HG03103 (cell line): ENCODE data around the gene TSPAN32.

Source experiments
- ATAC-seq: cut with Tn5 transposase; IDR thresholded peaks from one replicate; pipeline ENCODE4 v1.9.1; 2021; ENCODE audit warnings: low read depth; ENCODE audit not compliant: unreplicated experiment

TSPAN32 gene

DNA sequence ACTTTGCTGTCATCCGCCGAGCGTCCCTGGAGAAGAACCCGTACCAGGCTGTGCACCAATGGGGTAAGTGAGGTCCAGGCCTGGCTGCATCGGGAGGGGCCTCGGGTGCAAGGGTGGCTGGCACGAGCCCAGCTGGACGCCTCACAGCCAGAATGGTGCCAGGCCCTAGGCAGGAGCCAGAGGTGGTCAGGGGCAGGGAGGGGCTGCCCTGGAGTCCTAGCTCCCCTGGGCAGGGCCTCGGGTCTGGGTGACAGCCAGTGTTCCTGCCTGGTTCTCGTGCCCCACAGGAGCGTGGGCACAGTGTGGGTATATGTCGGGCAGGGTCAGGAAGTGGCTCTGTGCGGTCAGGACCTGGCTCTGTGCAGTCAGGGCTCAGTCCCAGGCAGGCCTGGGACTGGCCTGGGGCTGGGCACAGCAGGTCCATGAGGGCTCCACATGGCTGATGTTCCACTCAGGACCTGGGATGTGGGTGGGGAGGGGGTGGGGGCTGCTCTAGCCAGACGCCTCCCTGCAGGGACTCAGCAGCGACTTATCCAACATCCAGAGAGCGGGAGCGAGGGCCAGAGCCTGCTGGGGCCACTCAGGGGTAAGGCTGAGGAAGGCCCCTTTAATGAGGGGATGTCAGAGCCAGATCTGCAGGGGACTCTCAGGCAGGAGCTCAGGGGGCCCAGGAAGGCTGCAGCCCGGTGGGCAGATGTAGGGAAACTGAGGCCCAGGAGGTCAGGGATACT, 1.2 kb downstream of the TSPAN32 start:
- no peak for ATAC-seq

DNA sequence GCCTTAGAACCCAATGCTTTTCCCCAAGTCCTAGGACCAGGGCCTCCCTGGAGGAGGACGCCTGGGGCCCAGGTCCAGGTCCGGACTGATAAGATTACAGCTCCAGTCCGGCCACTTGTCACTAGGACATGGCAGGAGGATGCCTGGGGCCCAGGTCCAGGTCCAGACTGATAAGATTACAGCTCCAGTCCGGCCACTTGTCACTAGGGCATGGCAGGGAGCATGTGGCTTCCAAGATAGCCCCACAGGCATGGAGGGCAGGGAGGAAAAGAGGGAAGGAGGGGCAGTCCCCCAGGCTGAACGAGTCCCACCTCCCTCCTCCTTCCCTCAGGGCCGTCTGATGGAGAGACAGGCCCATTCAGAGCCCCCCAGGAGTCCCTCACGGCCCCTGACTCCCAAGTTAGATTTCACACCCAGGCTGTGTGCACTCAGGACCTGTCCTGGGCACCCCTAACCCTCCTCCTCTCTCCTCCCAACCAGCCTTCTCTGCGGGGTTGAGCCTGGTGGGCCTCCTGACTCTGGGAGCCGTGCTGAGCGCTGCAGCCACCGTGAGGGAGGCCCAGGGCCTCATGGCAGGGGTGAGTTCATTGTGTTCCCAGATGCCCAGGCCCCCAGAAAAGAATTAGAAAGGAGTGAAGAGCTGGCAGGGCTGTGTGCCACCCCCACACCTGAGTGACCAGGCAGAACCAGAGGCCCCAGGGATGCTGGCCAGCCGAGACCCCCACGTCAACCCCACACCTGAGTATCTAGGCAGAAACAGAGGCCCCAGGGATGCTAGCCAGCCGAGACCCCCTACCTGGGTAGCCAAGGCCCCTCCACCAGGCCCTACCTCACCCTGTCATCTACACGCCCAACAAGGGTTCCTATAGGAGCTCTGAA, 2.1 kb downstream of the TSPAN32 start:
- no peak for ATAC-seq

DNA sequence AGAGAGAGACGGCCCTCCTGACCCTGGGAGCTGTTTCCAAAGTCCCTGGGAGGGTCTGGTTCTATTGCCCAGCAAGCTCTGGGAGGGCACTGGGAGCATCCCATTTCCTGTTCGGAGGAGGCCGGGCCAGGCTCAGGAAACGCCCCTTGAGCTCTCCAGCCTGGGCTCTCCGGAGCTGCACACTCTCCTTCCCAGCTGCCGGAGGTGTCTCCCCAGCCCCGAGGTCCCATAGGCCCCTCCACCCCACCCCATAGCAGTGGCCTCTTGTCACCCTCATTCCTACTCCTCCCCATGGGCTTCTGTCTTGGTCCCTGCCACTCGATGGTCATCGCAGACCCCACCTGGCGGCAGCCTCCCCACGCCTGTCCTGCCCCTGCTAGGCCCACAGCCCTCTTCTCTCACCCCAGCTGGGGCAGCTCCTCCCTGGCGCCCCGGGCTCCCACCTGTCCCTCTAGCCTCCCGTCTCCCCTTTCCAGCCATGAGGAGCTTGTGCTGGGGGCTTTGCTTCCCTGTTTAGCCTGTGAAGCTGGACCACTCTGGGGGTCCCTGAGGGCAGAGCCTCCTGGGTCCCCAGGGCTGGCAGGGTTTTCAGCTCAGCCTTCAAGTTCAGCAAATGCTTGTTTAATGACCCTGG, 2.8 kb downstream of the TSPAN32 start:
- ATAC-seq, result no peak

DNA sequence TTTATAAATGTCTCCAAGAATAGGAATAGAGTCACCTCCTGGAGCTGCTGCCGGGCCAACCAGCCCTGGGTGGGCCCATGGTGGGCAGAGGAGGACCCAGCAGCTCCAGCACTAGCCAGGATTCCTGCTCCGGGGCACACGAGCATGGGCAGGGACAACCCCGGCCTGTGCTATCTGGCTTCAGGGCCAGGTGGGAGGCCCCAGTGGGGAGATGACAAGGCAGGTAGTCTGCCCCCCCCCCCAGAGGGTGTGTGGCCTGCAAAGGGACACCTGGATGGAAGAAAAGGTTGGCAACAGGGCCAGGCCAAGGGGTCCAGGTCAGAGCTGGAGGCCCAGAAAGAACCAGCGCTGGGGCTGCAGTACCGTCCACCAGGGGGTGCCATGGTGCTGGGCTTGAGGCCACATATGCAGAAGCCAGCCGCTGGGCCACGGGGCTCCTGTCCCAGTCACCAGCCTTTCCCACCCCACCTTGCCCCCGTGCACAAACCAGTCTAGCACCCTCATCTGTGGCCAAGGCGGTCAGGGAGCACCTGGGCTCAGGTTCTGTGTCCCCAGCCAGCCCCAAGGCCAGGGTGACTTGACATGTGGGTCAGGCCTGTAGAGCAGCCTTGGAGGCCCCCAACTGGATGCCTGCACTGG, 3.4 kb downstream of the TSPAN32 start:
- ATAC-seq, result no peak

DNA sequence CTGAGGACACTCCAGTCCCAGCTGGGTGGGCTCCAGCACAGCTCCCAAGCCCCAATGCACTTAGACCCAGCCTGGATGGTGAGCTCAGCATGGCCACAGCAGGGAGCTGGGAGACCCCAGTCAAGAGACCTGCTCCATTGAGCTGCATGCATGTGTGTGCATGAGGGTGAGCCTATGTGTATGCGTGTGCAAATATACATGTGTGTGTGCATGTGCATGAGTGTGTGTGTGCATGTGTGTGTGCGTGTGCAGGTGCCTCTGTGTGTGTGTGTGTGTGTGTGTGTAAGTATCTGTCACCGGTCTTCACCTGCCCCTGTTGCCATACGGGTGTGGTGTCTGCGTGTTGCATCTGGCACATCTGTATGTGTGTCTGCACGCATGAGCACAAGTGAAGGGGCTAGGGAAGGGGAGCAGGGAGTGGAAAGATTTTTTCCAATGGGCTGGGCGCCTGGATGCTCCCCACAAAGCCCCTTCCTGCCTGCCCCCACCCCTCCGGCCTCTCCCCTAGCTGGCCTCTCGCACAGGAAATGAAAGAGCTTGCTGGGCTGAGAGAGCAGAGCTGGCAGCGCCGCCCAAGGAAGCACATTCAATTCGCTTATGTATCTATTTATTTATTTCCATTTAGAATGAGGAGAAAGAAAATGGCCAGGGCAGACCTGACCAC, 4.1 kb downstream of the TSPAN32 start:
- ATAC-seq, result no peak

DNA sequence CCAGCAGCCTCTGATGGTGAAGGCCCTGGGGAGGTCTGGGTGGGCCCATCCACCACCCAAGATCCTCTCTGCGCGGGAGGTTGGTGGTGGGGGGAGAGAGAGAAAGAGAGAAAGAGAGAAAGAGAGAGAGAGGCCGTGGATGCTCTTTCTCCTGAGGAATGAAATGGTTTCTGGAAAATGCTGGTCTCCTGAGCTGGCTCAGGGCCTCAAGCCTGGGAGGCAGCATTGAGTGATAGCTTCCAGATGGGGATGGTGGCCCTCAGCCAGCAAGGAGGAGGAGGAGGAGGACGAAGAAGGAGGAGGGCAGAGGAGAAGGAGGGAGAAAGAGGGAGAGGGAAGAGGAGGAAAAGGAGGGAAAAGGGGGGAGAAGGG, 4.6 kb downstream of the TSPAN32 start:
- ATAC-seq, result no peak

DNA sequence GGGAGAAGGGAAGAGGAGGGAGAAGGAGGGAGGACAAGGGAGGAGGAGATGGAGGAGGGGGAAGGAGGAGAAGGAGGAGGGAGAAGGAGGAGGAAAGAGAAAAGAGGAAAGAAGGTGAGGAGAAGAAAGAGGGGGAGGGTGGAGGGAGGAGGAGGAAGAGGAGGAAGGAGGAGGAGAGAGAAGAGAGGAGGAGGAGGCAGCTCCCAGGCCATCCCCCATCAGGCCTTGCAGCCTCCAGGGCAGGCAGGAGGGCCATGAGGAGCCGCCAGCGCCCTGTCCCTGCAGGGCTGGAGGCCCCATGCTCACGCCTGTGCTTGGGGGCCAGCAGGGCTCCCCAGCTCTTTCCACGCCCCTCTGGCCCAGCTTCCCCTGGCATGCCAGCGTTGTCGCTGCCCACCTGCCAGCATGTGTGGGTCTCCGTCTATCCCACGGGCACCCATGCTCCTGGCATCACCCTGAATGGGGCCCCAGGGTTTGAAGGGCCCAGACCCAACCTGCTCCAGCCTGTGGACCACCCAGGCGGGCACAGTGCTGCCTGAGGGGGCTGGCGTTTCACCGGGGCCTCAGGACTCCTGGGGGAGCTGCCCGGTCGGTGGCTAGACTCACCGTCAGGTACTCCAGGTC, 5.2 kb downstream of the TSPAN32 start:
- no peak for ATAC-seq

DNA sequence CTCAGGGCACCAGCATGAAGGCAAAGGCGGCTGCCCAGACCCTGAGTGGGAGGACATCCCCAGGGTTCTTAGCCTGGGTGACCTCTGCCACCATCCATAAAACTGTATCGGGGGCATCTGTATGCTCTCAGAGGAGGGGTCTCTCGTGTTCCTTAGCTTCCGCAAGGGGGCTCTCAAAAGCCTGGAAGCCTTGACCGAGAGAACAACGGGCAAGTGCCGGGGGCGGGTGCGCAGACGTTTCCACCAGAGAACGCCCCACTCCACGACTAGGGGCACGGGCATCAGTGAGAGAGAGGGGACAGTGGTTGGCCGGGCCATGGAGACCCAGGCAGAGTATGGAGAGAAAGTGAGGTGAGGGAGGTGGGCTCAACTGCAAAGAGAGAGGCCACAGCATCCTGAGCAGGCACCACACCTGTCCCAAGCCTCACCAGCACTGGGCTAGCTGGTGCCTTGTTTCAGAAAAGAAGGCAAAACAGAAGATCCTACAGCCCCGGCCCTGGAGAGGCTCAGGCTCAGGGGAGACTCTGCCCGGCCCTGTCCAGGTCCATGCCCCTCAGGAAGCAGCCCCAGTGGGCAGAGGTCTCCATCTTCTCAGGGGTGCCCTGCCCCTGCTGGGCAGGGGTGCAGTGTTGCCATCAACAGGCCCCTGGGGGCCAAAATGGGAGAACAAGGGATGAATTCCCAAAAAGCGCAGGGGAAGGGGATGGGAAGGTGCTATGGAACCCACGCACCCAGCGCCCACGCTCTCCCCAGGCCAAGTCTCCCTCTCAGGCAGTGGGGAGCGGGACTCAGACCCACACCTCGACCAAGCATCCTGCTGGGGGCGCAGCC, 5.9 kb downstream of the TSPAN32 start:
- no peak for ATAC-seq

DNA sequence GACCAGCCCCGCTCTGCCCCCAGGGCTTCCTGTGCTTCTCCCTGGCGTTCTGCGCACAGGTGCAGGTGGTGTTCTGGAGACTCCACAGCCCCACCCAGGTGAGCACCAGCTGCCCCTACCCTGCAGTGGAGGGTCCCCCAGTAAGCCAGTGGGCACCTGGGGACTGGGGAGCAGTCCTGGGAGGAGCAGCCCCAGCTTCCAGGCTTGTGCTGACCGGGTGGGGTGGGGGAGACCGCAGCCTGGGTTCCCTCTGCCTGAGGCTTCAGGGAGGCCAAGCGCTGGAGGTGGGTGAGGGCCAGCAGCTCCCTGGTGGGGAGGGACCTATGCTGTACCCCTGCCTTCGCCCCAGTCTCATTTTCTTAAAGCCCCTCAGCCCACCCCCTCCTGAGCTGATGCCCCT, 6.9 kb downstream of the TSPAN32 start:
- no peak for ATAC-seq

DNA sequence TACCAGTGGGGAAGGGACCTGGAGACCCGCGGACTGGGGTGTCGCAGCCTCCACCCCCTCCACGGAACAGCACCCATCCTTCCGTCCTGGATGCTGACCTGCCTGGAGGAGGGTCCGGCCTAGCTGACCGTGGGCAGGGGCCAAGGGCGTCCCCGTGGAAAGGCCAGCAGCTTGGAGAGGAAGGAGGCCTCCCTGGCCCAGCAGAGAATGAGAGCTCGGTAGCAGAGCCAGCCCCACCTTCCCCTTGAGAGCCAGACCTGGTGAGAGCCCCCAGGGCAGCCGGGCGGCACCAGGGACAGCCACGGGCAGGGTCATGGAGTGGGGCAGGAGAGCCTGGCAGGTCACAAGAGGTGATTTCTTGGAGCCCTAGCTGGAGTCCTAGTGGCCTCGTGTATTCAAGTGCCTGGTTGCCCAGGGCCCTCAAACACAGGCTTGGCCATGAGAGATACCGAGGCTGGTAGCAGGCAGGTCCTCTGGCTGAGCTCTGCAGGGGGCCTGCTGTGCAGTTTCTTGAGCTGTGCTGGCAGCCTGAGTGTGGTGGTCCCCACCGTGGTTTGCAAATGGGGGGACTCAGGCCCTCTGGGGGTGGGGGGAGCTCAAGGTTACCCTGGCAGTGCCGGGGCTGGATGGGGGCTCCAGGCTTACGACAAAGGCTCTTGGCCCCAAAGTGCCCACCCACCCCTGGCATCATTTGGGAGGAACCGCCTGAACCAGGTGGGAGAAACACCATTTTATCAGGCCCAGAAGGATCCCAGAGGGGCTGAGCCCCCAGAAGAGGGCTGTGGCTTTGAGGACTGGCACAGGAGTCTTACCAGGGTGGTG, 7.6 kb downstream of the TSPAN32 start:
- no peak for ATAC-seq

DNA sequence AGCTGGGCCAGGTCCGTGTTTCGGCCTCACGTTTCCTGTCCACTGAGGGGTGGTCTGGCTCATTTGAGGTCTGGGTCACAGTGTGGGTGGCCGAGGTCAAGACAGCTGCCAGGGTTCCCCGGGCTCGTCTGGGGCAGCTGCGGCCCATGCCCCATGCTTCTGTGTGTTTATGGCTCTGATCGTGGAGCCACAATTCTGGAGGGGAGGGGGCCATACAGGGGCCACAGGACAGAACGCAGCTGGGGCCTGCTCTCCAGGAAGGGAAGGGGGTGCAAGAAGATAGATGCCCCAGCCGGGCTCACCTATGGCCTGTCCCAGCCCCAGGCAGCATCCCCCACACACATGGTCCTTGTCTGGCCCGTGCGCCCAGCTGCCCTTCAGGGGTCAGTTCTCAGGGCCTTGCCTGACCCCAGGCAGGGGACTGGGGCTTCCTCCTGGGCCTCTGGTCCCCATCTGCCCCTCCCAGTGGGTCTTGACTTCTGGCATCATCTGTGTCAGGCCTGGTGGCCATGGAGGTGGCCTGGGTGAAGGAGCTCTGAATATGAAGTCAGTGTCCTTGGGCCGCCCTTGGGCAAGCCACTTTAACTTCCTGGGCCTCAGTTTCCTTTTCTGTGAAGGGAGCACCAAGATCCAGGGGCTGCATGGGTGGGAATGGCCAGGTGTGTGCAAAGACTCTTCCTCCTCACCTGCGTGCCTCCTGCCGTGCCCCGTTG, 8.4 kb downstream of the TSPAN32 start:
- no peak for ATAC-seq

DNA sequence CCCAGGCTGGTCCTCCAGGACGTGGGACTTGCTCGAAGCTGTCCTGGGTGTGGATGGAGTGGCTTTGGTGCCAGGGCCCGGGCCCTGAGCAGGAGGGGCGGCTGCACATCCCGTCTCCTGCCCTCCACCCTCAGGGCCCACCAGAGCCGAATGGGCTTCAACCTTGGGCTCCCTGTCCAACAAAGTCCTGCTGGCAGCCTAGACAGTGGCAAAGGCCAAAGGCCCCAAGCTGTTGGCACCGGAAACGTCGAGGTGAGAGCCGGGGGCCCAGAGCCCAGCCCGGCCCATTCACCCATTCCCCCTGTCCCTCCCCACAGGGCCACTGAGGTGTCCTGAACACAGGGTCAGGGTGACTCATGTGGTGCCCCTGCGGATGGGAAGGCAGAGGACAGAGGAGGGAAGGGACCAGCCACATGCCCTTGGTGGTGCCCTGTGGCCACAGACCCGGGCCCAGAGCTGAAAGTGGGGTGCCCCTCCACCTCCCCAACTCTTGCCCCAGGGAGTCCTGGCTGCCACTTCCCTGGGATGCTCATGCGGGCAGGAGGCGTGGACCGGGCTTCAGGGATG, 9.1 kb downstream of the TSPAN32 start:
- ATAC-seq, result no peak

DNA sequence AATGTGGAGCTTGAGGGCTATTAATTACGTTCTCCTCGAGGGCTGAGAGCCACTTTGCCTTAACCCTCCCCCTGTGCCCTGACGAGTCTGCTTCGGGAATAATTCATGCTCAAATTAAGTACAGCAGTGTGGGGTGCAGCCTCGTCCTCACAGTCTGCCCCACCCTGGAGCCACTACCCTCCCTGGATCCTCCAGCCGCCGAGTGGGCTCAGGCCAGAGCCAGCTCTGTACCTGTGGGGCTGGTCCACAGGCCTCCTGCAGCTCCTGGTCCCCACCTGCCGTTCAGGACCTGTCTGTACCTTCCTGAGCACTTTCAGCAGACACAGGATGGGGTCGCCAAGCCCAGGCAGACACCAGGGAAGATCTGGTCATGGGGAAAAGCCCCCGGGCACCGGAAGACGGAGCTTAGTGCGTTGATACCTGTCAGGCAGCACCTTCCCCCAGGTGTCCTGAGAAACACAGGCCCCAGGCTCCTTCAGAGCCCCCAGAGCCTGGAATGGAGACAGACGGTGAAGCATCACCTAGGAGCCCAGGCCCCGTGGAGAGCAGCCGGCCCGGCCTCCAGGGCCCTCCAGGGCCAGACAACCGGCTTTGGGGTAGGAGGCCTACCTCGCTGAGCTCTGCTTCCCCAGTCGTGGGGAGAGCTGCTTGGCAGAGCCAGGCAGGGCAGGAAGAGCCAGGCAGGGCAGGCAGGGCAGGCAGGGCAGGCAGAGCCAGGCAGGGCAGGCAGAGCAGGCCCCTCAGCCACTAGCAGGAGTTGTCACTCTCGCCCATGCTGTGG, 9.7 kb downstream of the TSPAN32 start:
- ATAC-seq, result no peak

DNA sequence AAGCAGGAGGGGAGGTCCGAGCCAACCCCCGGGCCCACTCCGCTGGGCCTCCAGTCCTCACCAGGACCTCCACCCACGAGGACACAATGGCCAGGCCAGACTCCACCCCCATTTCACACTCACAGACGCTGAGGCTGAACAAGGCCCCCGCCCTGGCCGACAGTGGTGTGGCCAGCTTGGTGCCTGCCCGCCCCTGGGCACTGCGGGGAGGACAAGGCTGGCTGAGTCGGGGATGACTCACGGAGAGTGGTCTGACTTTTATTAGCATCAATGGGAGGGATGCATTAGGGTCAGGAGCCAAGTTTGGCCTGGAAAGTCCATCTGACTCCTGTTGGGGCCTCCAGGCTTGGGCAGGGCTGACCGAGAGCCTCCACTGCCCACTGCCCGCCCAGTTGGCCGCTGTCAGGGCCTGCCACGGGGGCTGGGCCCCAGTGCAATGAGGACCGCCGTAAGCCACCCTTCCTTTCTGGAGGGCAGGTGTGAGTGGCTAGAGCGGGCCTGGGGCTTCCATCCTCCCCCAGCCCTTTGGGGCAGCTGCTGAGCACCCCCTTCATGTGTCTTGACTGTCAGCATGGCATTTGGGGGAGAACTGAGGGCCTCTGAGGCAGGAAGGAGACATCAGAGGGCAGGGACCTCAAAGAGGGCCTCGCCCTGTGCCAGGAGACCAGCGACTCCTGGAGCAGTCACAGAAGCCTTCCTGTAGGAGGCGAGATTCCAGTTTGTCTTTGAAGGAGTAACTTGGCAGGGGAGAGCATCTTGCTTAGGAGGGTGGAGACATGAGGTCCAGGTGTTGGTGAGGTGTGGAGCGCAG, 10.6 kb downstream of the TSPAN32 start:
- no peak for ATAC-seq

DNA sequence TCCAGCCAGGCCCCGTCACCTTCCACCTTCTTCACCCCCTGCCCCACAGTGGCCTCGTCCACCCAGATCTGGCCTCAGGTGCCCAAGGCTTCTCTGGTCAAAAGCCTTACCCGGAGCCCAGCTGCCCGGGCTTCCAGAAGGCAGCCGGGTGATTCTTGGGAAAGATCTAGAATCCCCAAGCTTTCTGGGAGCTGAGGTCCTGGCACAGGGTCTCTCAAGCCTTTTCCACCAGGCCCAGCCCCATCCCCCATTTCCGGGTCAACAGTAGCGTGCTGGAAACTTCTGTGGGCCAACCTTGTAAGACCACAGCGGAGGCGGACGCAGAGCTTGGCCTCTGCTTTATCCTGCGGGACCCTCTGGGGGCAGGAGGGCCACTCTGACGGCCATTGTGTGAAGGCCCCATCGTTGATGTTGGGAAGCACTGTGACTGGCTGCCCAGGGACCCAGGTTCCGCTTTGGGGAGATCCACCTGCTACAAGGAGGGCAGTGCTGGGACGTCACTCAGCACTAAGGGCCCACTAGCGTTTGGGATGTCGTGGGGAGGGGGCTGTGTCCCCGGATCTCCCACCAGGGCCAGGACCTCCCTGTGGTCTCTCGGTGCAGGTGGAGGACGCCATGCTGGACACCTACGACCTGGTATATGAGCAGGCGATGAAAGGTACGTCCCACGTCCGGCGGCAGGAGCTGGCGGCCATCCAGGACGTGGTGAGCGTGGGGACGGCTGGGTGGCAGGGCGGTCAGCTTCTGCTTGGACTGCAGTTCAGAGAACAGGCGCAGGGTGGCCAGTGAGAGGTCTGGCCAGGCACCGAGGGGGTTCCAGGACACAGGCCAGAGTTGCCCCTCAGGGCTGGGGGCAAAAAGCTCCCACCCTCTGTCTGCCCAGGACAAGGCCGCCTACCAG, 11.5 kb downstream of the TSPAN32 start:
- ATAC-seq, result no peak
